Activated B cell treated with CpG ODN at 0.5 μM for 24 hours (primary cell): ENCODE measurements around the gene GORASP1. TPM values are rescaled to one million over a fixed set of nuclear protein-coding genes. Genes with fewer than 3 reads are reported as not detected.

ENCODE experiments used
- ATAC-seq: fragments of 200-7000 bp; cut with Tn5 transposase; one replicate; pipeline ENCODE4 v1.10.0; 2021; ENCODE audit warnings: low read depth, mild to moderate bottlenecking, moderate library complexity
- CTCF ChIA-PET: fragments of 350-600 bp; sonication (Branson Sonifier 250); formaldehyde crosslinking; loops from one replicate; lab custom pipeline; 2021; ENCODE audit warnings: antibody characterized with exemption; lab: Charles Lee
- POLR2A ChIA-PET: fragments of 350-600 bp; sonication (Branson Sonifier 250); formaldehyde crosslinking; loops from one replicate; lab custom pipeline; 2021; ENCODE audit warnings: antibody characterized with exemption; lab: Charles Lee
- DNase-seq: peaks from one replicate; pipeline ENCODE4 v3.0.0; 2022
- H3K27ac Mint-ChIP-seq: one replicate; pipeline ENCODE4 v1.8.0; 2020; ENCODE audit warnings: mixed read lengths
- H3K27me3 Mint-ChIP-seq: one replicate; pipeline ENCODE4 v1.8.0; 2021; ENCODE audit warnings: mixed read lengths
- H3K36me3 Mint-ChIP-seq: one replicate; pipeline ENCODE4 v1.8.0; 2021; ENCODE audit warnings: low read depth, mixed read lengths
- H3K4me1 Mint-ChIP-seq: one replicate; pipeline ENCODE4 v1.8.0; 2021; ENCODE audit warnings: mixed read lengths
- H3K4me3 Mint-ChIP-seq: one replicate; pipeline ENCODE4 v1.8.0; 2020; ENCODE audit warnings: mild to moderate bottlenecking, mixed read lengths
- H3K9me3 Mint-ChIP-seq: one replicate; pipeline ENCODE4 v1.8.0; 2020; ENCODE audit warnings: mixed read lengths
- CTCF ChIP-seq: fragments of 200-600 bp; IDR thresholded peaks from one replicate; pipeline ENCODE4 v1.8.0; 2022; ENCODE audit warnings: antibody characterized with exemption, mild to moderate bottlenecking
- intact Hi-C: fragments of 100-400 bp; cut with micrococcal nuclease; formaldehyde crosslinking; loops from one replicate; pipeline ENCODE4 v1.15.1; 2024
- total RNA-seq: library from RNA; stranded (reverse); gene quantifications from 2 replicates; pipeline ENCODE4 v1.2.3, GENCODE V29; 2022

GORASP1 gene
- total RNA-seq, 1 donor from 2014 or later, result 47.8 TPM

GRCh38 chr3:39050029-39050428 is 57.4 kb downstream of the GORASP1 start:
- Mint-ChIP-seq H3K27ac (no peak overlapping the region), H3K9me3 (no peaks in the 10 kb centered on the region), H3K27me3 (no peaks in the 10 kb centered on the region), H3K36me3 (peaks cover 8% of the 10 kb centered on the region), H3K4me3 (no peak overlapping the region), H3K4me1 (peaks cover 26% of the 10 kb centered on the region)
- POLR2A ChIA-PET, result no interaction called here
- no peak for DNase-seq
- intact Hi-C loops, result loop anchor here (5.0 to 10.0 kb wide), 3 partner anchors 127 to 1405 kb away; partner anchors contain the start of genes DLEC1 and RPL14
- ATAC-seq, result no peak
- TF ChIP-seq CTCF, result no peak
- CTCF ChIA-PET, result no interaction called here

Other genes with a start within 250 kb of the GORASP1 start
- gene SCN11A, start 55.7 kb downstream of the GORASP1 start, total RNA-seq, result 0.16 and 0.20 TPM in 2 replicates
- 47.7 and 48.9 TPM in 2 replicates for gene WDR48, start 55.6 kb downstream of the GORASP1 start, total RNA-seq
- gene TTC21A, start 53 bp upstream of the GORASP1 start, total RNA-seq, result 11.4 and 15.9 TPM in 2 replicates
- 17.5 and 18.1 TPM in 2 replicates for gene CSRNP1, start 46.0 kb upstream of the GORASP1 start, total RNA-seq
- 0.29 and 0.60 TPM in 2 replicates for gene XIRP1, start 85.0 kb upstream of the GORASP1 start, total RNA-seq
- 0.12 and 0.38 TPM in 2 replicates for gene CX3CR1, start 172.4 kb upstream of the GORASP1 start, total RNA-seq
- gene CCR8, start 222.1 kb upstream of the GORASP1 start, total RNA-seq, result not detected in 2 replicates